ENCODE measurements around the gene NR2C1.

- TF ChIP-seq POLR2A (IDR thresholded peaks at IDR 0.05; ENCODE audit: low read length), result no peak
- TF ChIP-seq GATA1 (IDR thresholded peaks at IDR 0.05; ENCODE audit: low read depth, low read length), result no peak
These were observed 44.8 kb upstream of the NR2C1 start for GRCh38 chr12:95118138-95118787.
